HG03135 (cell line): Measurements from ENCODE around the gene RAB12.
"Not testable (repeated sequence)": the region's sequence is repeated elsewhere in the genome, so short reads cannot be mapped to it uniquely, and the experiment has no call there.

Source experiments
- ATAC-seq: cut with Tn5 transposase; IDR thresholded peaks from one replicate; pipeline ENCODE4 v1.9.1; 2021; ENCODE audit warnings: mild to moderate bottlenecking, moderate library complexity; ENCODE audit not compliant: unreplicated experiment

RAB12 gene

GRCh38 chr18:8611916-8612576, 2.8 kb downstream of the RAB12 start:
- no peak for ATAC-seq

GRCh38 chr18:8614875-8615274, 5.6 kb downstream of the RAB12 start:
- ATAC-seq = no peak

GRCh38 chr18:8615397-8616027, 6.3 kb downstream of the RAB12 start:
- ATAC-seq = no peak

- ATAC-seq = no peak
Observed at GRCh38 chr18:8616028-8616401, 6.8 kb downstream of the RAB12 start.

GRCh38 chr18:8617907-8618306, 8.7 kb downstream of the RAB12 start:
- no peak for ATAC-seq

- no peak for ATAC-seq
Observed at GRCh38 chr18:8619041-8619440, 9.8 kb downstream of the RAB12 start.

GRCh38 chr18:8619835-8620577, 10.8 kb downstream of the RAB12 start:
- ATAC-seq = no peak

GRCh38 chr18:8620845-8621244, 11.6 kb downstream of the RAB12 start:
- ATAC-seq = no peak

- ATAC-seq = not testable (repeated sequence)
Observed at GRCh38 chr18:8622625-8623024, 13.4 kb downstream of the RAB12 start.

- peak; percentile 84 for ATAC-seq
Observed at GRCh38 chr18:8623549-8624106, 14.4 kb downstream of the RAB12 start.

GRCh38 chr18:8625461-8626092, 16.3 kb downstream of the RAB12 start:
- no peak for ATAC-seq

- no peak for ATAC-seq
Observed at GRCh38 chr18:8626414-8627106, 17.3 kb downstream of the RAB12 start.

- ATAC-seq = no peak
Observed at GRCh38 chr18:8627107-8627472, 17.9 kb downstream of the RAB12 start.

- ATAC-seq = no peak
Observed at GRCh38 chr18:8627540-8627939, 18.3 kb downstream of the RAB12 start.

- ATAC-seq = no peak
Observed at GRCh38 chr18:8629602-8630001, 20.4 kb downstream of the RAB12 start.

GRCh38 chr18:8630546-8630945, 21.3 kb downstream of the RAB12 start:
- no peak for ATAC-seq

- ATAC-seq = no peak
Observed at GRCh38 chr18:8631265-8631664, 22.0 kb downstream of the RAB12 start.

- ATAC-seq = no peak
Observed at GRCh38 chr18:8632386-8632785, 23.1 kb downstream of the RAB12 start.

- no peak for ATAC-seq
Observed at GRCh38 chr18:8634508-8634907, 25.3 kb downstream of the RAB12 start.

- ATAC-seq = no peak
Observed at GRCh38 chr18:8635087-8635486, 25.9 kb downstream of the RAB12 start.

GRCh38 chr18:8639762-8640161, 30.5 kb downstream of the RAB12 start:
- no peak for ATAC-seq
